ENCODE data around the gene TRIM2.

TRIM2 gene

GRCh38 chr4:153238135-153238919, 34.1 kb downstream of the TRIM2 start:
- no peak overlapping the region for H3K27ac ChIP-seq (ENCODE audit: low read depth, low read length, severe bottlenecking)
- H3K9me3 ChIP-seq (ENCODE audit: control insufficient read depth, low read length), result no peaks in the 10 kb centered on the region
- H3K36me3 ChIP-seq (ENCODE audit: control insufficient read depth, insufficient read depth, low read length), result peaks cover 11% of the 10 kb centered on the region
- H3K4me1 ChIP-seq (ENCODE audit: control insufficient read depth, insufficient read depth, low read length, poor library complexity, severe bottlenecking), result peaks cover 18% of the 10 kb centered on the region
- WGBS, 2 experiments (ENCODE audit: insufficient coverage in 2 of 2), result 92 to 96% methylated on average over 3 of the region's 5 CpGs
- no peak overlapping the region for H3K4me3 ChIP-seq (ENCODE audit: extremely low read depth, insufficient read depth, low read length, poor library complexity, severe bottlenecking)

- no peak overlapping the region for H3K4me3 ChIP-seq (ENCODE audit: extremely low read depth, insufficient read depth, low read length, poor library complexity, severe bottlenecking)
- WGBS, 2 experiments (ENCODE audit: insufficient coverage in 2 of 2), result no CpG with 5 or more reads among the region's 3 CpGs
- H3K4me1 ChIP-seq (ENCODE audit: control insufficient read depth, insufficient read depth, low read length, poor library complexity, severe bottlenecking), result peaks cover 18% of the 10 kb centered on the region
- H3K9me3 ChIP-seq (ENCODE audit: control insufficient read depth, low read length), result no peaks in the 10 kb centered on the region
- H3K27ac ChIP-seq (ENCODE audit: low read depth, low read length, severe bottlenecking), result no peak overlapping the region
- peaks cover 11% of the 10 kb centered on the region for H3K36me3 ChIP-seq (ENCODE audit: control insufficient read depth, insufficient read depth, low read length)
These were observed 35.2 kb downstream of the TRIM2 start for GRCh38 chr4:153239409-153239808.

DNA sequence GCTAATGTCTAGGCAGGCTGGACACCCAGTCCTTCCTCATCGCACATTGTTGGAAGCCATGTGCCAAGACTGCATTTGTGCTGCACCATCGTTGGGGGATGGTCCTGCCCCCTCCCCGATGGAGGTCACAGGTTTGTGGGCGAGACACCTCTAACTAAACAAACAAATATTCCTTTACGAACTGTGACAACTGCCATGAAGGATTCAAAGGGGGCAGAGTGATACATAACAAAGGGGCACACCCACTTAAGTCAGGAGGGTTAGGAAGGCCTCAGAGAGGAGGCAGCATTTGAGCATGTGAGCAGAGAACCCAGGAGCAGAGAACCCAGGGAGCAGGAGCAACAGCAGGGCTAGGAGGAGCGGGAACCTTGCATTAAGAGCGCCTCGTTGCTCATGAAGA, 37.1 kb downstream of the TRIM2 start:
- 87 to 90% methylated on average over 5 to 8 of the region's 8 CpGs for WGBS, 2 experiments (ENCODE audit: insufficient coverage in 2 of 2)
- Histone ChIP-seq H3K27ac (ENCODE audit: low read depth, low read length, severe bottlenecking) (no peak overlapping the region), H3K4me1 (ENCODE audit: control insufficient read depth, insufficient read depth, low read length, poor library complexity, severe bottlenecking) (peaks cover 15% of the 10 kb centered on the region), H3K4me3 (ENCODE audit: extremely low read depth, insufficient read depth, low read length, poor library complexity, severe bottlenecking) (no peak overlapping the region), H3K36me3 (ENCODE audit: control insufficient read depth, insufficient read depth, low read length) (peaks cover 11% of the 10 kb centered on the region), H3K9me3 (ENCODE audit: control insufficient read depth, low read length) (no peaks in the 10 kb centered on the region)

DNA sequence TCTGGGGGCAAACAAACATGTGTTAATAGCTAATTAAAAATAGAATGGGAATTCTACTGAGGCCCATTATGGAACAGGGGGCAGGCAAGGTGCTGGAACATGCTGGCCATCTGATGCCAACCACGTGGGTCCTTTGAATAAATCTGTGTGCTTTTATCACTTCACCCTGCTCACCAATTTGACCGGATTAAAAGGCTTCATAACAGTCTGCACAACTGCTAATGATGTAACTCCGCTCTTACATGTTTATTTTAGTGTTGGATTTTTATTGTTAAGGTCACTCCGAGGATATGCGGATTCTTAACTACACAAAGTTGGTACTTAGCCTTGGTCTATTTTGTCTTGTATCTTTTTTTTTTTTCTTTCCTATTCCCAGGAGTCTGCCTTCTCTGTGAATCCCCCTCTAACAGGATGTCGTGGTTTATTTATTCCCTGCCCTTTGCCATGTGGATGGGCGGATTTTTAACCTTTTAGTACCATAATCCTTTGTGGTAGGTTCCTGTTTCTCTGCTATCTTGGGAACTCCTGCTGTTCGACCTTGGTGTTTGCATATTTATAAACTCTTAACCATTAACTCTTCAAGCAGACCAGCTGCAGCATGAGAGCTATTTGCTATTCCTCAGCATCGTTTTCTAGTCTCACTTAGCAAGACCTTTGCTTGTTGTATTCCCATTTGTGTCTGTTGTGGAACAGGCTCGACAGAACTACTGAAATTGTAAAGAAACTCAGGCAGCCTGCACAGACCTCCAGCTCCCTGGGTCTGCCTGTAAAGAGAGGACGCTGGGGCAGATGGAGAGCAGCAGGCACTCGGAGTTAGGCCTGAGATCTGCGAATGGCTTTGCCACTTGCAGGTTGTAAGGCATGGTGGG, 38.0 kb downstream of the TRIM2 start:
- Histone ChIP-seq H3K9me3 (ENCODE audit: control insufficient read depth, low read length) (no peaks in the 10 kb centered on the region), H3K4me3 (ENCODE audit: extremely low read depth, insufficient read depth, low read length, poor library complexity, severe bottlenecking) (no peak overlapping the region), H3K4me1 (ENCODE audit: control insufficient read depth, insufficient read depth, low read length, poor library complexity, severe bottlenecking) (peaks cover 15% of the 10 kb centered on the region), H3K36me3 (ENCODE audit: control insufficient read depth, insufficient read depth, low read length) (peaks cover 11% of the 10 kb centered on the region), H3K27ac (ENCODE audit: low read depth, low read length, severe bottlenecking) (peak overlapping the region; percentile 57)
- WGBS, 2 experiments (ENCODE audit: insufficient coverage in 2 of 2), result 48 to 66% methylated on average over 4 to 10 of the region's 13 CpGs

GRCh38 chr4:153242839-153243324, 38.6 kb downstream of the TRIM2 start:
- Histone ChIP-seq H3K4me1 (ENCODE audit: control insufficient read depth, insufficient read depth, low read length, poor library complexity, severe bottlenecking) (peaks cover 15% of the 10 kb centered on the region), H3K9me3 (ENCODE audit: control insufficient read depth, low read length) (no peaks in the 10 kb centered on the region), H3K4me3 (ENCODE audit: extremely low read depth, insufficient read depth, low read length, poor library complexity, severe bottlenecking) (no peak overlapping the region), H3K27ac (ENCODE audit: low read depth, low read length, severe bottlenecking) (peak overlapping the region; percentile 57), H3K36me3 (ENCODE audit: control insufficient read depth, insufficient read depth, low read length) (peaks cover 11% of the 10 kb centered on the region)
- 100% methylated on average over 1 of the region's 3 CpGs for WGBS, 2 experiments (ENCODE audit: insufficient coverage in 2 of 2)

DNA sequence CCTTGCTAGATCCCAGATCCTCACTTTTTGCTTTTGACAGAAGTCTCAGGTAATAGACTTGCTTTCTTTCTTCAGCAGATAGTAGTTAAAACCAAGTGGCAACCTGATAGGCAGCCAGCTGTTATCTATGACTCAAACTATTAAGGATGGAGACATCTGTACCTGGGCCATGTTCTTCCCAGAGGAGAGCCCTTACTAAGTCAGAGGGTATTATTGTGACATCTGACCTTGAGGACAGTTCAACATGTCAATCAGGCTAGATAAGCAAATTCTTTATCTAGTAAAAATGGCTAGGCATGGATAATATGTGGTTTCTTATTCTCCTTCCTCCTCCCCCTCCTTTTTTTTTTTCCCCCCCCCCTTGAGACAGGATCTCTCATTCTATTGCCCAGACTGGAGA, 39.2 kb downstream of the TRIM2 start:
- H3K4me3 ChIP-seq (ENCODE audit: extremely low read depth, insufficient read depth, low read length, poor library complexity, severe bottlenecking), result no peak overlapping the region
- H3K4me1 ChIP-seq (ENCODE audit: control insufficient read depth, insufficient read depth, low read length, poor library complexity, severe bottlenecking), result peaks cover 15% of the 10 kb centered on the region
- H3K9me3 ChIP-seq (ENCODE audit: control insufficient read depth, low read length), result no peaks in the 10 kb centered on the region
- no peak overlapping the region for H3K27ac ChIP-seq (ENCODE audit: low read depth, low read length, severe bottlenecking)
- peaks cover 8% of the 10 kb centered on the region for H3K36me3 ChIP-seq (ENCODE audit: control insufficient read depth, insufficient read depth, low read length)

DNA sequence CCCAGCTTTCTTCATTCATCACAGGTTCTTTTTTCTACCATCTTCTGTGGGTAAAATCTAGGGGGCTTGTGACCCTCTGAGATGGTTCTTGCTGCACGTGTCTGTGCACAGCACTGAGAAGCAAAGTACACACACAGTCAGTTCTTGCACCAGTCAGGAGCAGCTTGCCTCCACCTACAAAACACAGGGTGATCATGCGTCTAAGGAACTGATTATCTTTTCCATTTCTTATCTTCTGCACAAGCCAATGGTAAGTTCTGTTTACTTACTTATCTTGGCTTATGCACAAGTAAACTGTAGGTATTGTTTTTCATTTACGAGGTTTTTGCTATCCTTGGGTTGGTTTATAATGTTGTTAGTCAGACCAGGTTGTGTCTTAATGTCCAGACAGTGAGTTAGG, 40.7 kb downstream of the TRIM2 start:
- 92 to 100% methylated on average over 2 of the region's 3 CpGs for WGBS, 2 experiments (ENCODE audit: insufficient coverage in 2 of 2)
- peaks cover 3% of the 10 kb centered on the region for H3K36me3 ChIP-seq (ENCODE audit: control insufficient read depth, insufficient read depth, low read length)

GRCh38 chr4:153245775-153246174, 41.5 kb downstream of the TRIM2 start:
- Histone ChIP-seq H3K27ac (ENCODE audit: low read depth, low read length, severe bottlenecking) (no peak overlapping the region), H3K4me3 (ENCODE audit: extremely low read depth, insufficient read depth, low read length, poor library complexity, severe bottlenecking) (no peak overlapping the region), H3K36me3 (ENCODE audit: control insufficient read depth, insufficient read depth, low read length) (no peaks in the 10 kb centered on the region), H3K9me3 (ENCODE audit: control insufficient read depth, low read length) (no peaks in the 10 kb centered on the region), H3K4me1 (ENCODE audit: control insufficient read depth, insufficient read depth, low read length, poor library complexity, severe bottlenecking) (peaks cover 25% of the 10 kb centered on the region)
- 87 to 100% methylated on average over 2 of the region's 3 CpGs for WGBS, 2 experiments (ENCODE audit: insufficient coverage in 2 of 2)

More for the DNA sequence above, 40.7 kb downstream of the TRIM2 start:
- H3K27ac ChIP-seq (ENCODE audit: low read depth, low read length, severe bottlenecking), result no peak overlapping the region
- H3K9me3 ChIP-seq (ENCODE audit: control insufficient read depth, low read length), result no peaks in the 10 kb centered on the region
- H3K4me1 ChIP-seq (ENCODE audit: control insufficient read depth, insufficient read depth, low read length, poor library complexity, severe bottlenecking), result peaks cover 23% of the 10 kb centered on the region
- no peak overlapping the region for H3K4me3 ChIP-seq (ENCODE audit: extremely low read depth, insufficient read depth, low read length, poor library complexity, severe bottlenecking)

DNA sequence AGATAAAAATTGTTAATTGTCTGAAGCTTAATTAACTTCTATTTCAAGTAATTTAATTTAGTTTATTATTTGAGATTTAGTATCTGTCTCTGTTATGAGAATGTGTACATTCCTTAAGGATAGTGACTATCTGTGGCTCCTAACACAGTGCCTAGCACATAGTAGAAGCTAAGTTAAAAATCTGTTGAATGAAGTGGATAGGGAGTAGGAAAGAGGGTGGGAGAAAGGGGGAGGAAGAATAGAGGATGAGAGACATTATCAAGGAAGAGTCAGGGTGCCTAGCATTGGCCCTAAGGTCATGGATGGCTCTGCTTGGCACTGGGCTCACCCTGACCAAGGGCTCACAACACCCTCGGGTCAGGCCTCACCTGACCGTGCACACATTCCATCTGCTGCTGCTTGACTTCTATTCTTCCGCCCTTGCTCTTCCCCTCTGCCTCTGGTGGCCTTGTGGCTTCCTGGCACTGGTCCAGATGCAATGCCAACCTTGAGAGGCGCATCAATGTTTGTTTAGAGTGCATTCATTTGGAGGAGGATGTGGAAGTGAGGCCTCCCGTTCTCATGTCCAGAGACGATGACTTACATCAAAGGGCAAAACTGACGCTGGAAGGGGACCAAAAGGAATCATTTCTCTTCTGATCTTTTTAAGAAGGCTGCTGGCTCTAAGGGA, 42.3 kb downstream of the TRIM2 start:
- Histone ChIP-seq H3K4me1 (ENCODE audit: control insufficient read depth, insufficient read depth, low read length, poor library complexity, severe bottlenecking) (peaks cover 17% of the 10 kb centered on the region), H3K27ac (ENCODE audit: low read depth, low read length, severe bottlenecking) (no peak overlapping the region)
- WGBS, 2 experiments (ENCODE audit: insufficient coverage in 2 of 2), result 93 to 96% methylated on average over 6 to 7 of the region's 7 CpGs

GRCh38 chr4:153247116-153247490, 42.9 kb downstream of the TRIM2 start:
- H3K36me3 ChIP-seq (ENCODE audit: control insufficient read depth, insufficient read depth, low read length), result no peaks in the 10 kb centered on the region

More for the DNA sequence above, 42.3 kb downstream of the TRIM2 start:
- Histone ChIP-seq H3K36me3 (ENCODE audit: control insufficient read depth, insufficient read depth, low read length) (no peaks in the 10 kb centered on the region), H3K4me3 (ENCODE audit: extremely low read depth, insufficient read depth, low read length, poor library complexity, severe bottlenecking) (no peak overlapping the region), H3K9me3 (ENCODE audit: control insufficient read depth, low read length) (no peaks in the 10 kb centered on the region)

More at GRCh38 chr4:153247116-153247490, 42.9 kb downstream of the TRIM2 start:
- no peak overlapping the region for H3K27ac ChIP-seq (ENCODE audit: low read depth, low read length, severe bottlenecking)
- peaks cover 14% of the 10 kb centered on the region for H3K4me1 ChIP-seq (ENCODE audit: control insufficient read depth, insufficient read depth, low read length, poor library complexity, severe bottlenecking)
- H3K9me3 ChIP-seq (ENCODE audit: control insufficient read depth, low read length), result no peaks in the 10 kb centered on the region
- WGBS, 2 experiments (ENCODE audit: insufficient coverage in 2 of 2), result 76 to 87% methylated on average over 6 of the region's 6 CpGs
- H3K4me3 ChIP-seq (ENCODE audit: extremely low read depth, insufficient read depth, low read length, poor library complexity, severe bottlenecking), result no peak overlapping the region

Data from mesodermal cell (in vitro differentiated cells).